Omental fat pad (tissue), 4 donors: ENCODE measurements around the gene CDK14. TPM values are rescaled to one million over a fixed set of nuclear protein-coding genes. Genes with fewer than 3 reads are reported as not detected.
A peak's percentile ranks its signal among the peaks of the same experiment; 100 is the strongest.

Source experiments
- ATAC-seq: fragments of 150-250 bp; one replicate; pipeline ENCODE4 v1.9.1; 2016; ENCODE audit warnings: mild to moderate bottlenecking, moderate library complexity; ENCODE audit not compliant: low FRiP score
- DNase-seq: peaks from one replicate; pipeline ENCODE4 v3.0.0-alpha.2; 2019; ENCODE audit warnings: low spot score
- total RNA-seq, 4 donors: library from RNA; depleted of rRNA; stranded (reverse); fragments of >200 nt; gene quantifications; one replicate each; pipeline ENCODE4 v1.1.0, GENCODE V29; 2016
- TF ChIP-seq, protein P1 (sequence below), 3 donors: fragments of 450-650 bp; IDR thresholded peaks; one replicate each; pipeline ENCODE4 v1.5.1; 2016 to 2017; ENCODE audit warnings: antibody characterized with exemption in 3 of 3, mild to moderate bottlenecking in 3 of 3, moderate library complexity in 2 of 3

The CDK14 gene
- total RNA-seq, 4 donors from 2014 or later: 25.2 to 40.3 (median 30.8) TPM

DNA sequence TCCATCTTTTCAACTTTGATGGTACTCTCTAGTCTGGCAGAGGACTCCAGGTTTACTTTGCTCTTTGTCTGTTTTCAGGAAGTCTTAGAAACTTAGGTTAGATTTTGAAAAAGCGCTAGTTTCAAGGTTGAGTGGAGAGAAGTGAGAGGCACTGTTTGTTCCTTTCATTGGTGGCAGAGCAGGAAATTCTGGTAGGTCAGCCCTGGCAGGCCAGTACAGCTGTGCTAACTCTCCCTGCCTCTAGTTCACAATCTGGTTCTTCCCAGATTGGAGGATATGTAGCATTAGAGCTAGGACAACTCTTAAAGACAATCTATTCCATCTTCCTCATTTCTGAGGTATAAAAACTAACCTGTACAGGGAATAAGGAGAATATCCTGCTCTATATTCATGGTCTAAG lies 507.2 kb downstream of the CDK14 start:
- TF ChIP-seq, protein P1, sequence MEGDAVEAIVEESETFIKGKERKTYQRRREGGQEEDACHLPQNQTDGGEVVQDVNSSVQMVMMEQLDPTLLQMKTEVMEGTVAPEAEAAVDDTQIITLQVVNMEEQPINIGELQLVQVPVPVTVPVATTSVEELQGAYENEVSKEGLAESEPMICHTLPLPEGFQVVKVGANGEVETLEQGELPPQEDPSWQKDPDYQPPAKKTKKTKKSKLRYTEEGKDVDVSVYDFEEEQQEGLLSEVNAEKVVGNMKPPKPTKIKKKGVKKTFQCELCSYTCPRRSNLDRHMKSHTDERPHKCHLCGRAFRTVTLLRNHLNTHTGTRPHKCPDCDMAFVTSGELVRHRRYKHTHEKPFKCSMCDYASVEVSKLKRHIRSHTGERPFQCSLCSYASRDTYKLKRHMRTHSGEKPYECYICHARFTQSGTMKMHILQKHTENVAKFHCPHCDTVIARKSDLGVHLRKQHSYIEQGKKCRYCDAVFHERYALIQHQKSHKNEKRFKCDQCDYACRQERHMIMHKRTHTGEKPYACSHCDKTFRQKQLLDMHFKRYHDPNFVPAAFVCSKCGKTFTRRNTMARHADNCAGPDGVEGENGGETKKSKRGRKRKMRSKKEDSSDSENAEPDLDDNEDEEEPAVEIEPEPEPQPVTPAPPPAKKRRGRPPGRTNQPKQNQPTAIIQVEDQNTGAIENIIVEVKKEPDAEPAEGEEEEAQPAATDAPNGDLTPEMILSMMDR (IDR thresholded peaks at IDR 0.05): no peak
- ATAC-seq (no peak), DNase-seq (no peak)

DNA sequence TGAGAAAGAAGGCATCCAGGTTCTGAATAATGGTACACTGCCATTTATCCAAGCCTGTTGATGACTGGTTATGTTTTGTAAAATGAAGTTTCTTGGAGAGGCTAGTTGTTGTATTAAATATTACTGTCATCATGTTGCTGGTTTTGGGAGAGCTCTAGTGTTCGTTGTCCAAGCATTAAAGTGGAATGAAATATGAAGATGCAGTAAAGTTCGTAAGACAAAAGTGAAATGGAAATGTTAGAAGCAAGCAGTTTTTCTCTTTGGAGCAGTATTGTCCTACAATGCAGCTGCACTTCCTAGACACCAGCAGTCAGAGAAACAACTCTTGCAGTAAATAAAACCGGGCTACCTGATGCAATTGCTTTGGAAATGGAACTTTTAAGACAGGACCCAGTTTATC lies 511.3 kb downstream of the CDK14 start:
- no peak for ATAC-seq
- TF ChIP-seq, protein P1 (IDR thresholded peaks at IDR 0.05): no peak
- DNase-seq: no peak

DNA sequence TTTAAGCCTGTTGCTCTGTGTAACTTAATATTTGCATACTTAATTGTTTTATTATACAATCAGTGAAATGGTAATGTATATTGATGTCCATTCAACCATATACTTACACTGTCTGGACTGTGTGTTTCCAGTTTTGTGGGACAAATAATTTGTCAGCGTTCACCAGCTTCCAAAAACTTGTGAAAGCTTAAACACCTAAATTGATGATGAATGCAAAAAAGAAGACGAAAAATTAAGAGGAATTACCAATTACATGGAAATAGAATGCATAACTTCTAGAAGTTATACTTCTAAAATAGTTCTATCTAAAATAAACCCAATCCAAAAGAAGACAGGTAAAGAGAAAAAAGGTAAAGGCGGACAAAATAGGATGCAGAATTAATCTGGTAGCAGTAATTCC lies 513.1 kb downstream of the CDK14 start:
- TF ChIP-seq, protein P1 (IDR thresholded peaks at IDR 0.05): no peak
- DNase-seq (no peak), ATAC-seq (no peak)

DNA sequence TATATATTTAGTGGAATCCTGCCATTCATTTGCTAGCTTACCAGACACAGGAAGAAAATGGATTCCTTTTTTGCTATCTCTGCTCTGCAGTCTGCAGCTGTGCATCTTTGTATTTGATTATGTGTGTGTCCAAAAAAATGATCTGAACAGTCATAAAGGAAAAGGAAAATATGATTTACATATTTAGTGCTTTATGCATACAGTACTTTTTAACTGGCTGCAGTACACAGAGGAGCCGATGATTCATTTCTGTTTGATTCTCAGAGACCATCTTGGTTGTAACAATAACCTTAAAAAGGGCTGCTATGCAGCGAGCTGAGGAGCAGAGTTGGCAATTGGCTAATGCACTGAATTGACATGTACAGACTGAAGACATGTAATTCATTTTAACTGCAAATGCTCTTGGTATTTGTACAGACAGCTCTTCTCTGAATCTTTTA lies 516.8 kb downstream of the CDK14 start:
- TF ChIP-seq, protein P1 (IDR thresholded peaks at IDR 0.05): no peak
- ATAC-seq: peak; percentile 76
- DNase-seq: no peak

DNA sequence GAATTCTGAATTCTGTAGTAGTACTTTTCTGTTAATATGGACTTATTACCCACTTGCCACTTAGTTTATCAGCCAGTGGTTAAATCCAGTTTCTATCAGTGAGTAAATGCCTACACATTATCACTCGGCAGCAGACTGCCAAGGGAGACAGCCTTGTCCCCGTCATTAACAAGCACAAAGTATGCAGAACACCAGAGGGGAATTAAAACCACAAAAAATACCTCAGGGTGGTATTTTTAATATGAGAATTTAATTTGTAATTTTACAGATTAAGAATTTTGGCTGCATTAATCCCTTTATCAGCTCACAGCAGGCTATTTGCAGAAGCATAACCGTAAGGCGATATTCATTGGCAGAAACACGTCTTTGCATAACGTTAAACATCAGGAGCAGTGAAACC lies 518.1 kb downstream of the CDK14 start:
- DNase-seq (no peak), ATAC-seq (no peak)
- TF ChIP-seq, protein P1 (IDR thresholded peaks at IDR 0.05): no peak

DNA sequence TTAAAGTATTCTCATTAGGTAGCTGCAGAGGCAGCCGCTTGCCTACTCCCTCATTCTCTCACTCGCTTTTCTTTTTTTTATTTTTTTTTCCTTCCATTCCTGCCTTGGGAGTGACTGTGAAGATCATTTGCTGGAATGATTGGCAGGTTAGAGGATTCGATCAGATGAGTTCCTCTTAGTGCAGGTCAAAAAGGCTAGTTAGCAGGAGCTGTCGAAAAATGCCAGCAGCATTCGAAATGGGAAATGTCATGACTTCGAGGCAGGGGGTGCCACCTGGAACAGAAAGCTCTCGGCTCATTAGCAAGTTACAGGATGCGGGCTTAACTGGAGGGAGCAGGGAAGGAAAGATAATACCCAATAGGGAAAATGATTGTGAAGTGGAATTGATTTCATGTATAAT lies 530.6 kb downstream of the CDK14 start:
- no peak for ATAC-seq
- TF ChIP-seq, protein P1 (IDR thresholded peaks at IDR 0.05): no peak
- DNase-seq: no peak

DNA sequence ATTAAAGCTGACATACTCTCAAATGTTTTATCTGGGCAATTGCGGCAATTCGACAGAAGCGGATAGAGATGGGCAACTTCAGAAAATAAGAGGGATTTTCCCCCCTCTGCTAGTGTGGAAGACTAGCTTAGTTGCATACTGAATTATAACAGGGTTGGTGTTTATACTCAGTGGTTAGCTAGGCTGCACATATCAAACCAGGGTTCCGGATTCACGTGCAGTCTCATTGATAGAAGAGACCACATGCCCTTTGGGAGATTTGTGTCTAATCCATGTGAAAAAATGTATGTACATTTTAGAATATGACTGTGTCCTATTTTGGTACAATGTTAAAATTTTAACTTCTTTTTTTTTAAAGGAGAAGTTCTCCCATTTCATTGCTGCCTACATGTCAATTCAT lies 531.2 kb downstream of the CDK14 start:
- TF ChIP-seq, protein P1 (IDR thresholded peaks at IDR 0.05): no peak
- ATAC-seq (no peak), DNase-seq (no peak)
